Head of caudate nucleus (tissue), 42 donors: ENCODE data around the gene IRF7.

Experiments used
- DNase-seq, 42 donors: peaks; one replicate each; pipeline versions ENCODE4 v3.0.0 to v3.0.0-alpha.2; 2020 to 2021; ENCODE audit warnings: mixed read lengths in 7 of 42
- intact Hi-C: fragments of 100-400 bp; cut with DNase I; formaldehyde crosslinking; loops from one replicate; pipeline ENCODE4 v1.15.0; 2022

IRF7 gene

DNA sequence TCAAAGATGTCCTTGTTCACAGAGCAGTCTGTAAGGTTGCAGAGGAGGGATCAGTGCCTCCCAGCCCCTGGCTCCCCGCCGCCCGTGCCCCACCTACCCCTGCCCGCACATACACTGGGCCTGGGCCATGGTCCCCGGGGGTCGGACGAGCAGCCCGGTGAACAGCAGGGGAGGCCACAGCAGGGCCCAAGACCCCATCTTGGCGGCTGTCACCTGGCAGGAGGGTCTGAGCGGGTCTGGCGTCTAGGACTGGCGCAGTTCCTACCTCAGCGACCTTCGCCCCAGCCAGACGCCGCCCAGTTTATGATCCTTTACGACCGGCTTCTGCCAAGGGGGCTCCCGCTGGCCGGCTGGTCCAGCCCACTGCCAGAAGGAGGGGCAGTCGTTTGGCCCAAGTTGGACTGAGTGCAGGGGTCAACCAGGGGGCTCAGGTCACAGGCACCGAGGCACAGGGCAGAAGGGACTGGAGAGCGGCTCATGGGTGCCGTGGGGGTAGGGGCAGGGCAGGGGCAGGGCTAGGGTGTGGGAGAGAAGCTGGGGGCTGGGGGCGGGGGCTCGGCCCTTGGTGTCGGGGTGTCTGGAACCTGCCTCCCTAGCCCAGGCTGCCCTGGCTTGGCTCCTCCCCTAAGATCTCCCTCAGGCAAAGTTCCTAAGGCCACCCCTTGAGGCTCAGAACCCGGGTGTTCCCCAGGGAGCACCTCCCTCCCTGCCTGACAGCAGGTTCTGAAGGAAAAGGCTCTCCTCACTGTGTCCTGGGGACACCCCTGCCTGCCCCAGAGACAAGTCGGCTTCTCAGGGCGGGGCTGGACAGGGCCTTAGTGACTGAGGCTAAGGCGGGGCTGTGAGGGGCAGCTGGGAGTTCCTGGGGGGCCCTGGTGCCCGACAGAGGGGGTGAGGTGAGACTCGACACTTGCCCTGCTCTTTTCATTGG is 9.2 kb upstream of the IRF7 start, which contains the start of gene CDHR5:
CDHR5 (minus strand) TSS at position 251 of the 931 bp plus-strand sequence; CDS start at position 198, 53 bp downstream.
- intact Hi-C loops = no loop called here
- no peak for DNase-seq

DNA sequence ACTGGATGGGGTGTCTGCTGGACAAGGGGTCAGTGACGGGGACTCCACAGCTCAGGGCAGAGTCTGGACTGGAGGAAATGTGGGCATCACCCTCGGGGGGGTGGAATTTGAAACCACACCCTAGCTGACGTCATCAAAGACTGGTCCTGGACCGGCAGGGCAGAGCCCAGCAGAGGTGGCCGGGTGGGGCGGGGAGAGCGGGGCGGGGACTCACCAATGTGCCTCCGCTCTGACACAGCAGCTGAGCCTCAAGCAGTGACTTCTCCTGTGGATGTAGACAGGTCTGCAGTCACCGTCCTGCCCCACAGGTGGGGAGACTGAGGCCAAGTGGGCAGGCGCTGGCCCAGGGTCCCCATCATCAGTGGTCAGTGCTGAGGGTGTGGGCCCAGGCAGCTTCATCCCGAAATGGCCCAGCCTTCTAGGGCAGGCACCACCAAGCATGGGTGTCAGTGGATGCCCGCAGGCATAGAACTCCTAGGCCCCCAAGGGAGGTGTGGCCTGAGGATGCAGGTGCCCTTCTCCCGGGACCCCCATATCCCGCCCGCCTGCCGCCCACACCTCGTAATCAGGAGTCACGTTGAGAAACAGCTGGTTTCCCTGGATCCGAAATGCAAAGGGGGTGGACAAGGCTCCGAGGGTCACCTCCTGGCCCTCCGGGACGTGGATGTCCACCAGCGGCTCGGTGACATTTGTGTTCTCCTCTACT is 8.4 kb upstream of the IRF7 start:
- DNase-seq = no peak
- intact Hi-C loops = no loop called here

DNA sequence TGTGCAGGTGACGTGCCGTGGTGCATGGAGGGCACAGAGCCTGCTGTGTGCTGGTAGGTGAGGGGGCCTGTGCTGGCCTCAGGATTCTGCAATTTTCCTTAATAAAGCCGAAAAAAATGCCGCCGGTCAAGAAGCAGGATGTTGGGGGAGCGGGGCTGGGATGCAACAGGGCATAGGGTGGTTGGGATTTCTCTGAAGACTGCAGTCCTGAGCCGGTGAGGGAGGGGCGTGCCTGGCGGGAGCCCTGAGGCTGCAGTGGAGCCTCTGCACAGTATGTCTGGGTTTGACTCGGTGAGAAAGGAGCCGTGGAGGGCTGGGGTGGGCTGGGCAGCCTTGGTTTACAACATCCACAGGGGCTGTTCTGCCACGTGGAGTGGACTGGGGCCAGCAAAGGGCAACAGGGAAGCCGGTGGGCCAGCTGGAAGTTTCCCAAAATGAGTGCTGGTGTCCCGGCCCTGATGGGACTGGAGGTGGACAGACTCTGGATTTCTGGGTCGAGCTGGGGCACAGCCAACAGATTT is 7.7 kb upstream of the IRF7 start:
- intact Hi-C loops = no loop called here
- DNase-seq = no peak

DNA sequence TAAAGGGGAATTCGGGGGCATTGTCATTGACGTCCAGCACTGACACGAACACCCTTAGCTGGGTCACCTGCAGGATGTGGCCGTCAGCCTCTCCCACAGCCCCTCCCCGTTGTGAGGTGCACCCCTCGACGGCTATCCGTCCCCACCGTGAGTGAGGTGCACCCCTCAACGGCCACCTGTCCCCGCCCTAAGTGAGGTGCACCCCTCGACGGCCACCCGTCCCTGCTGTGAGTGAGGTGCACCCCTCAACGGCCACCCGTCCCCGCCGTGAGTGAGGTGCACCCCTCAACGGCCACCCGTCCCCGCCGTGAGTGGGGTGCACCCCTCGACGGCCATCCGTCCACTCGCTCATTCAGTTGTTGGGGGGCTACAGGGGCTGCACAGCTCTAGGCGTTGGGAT is 6.1 kb upstream of the IRF7 start:
- DNase-seq = no peak
- intact Hi-C loops = no loop called here

DNA sequence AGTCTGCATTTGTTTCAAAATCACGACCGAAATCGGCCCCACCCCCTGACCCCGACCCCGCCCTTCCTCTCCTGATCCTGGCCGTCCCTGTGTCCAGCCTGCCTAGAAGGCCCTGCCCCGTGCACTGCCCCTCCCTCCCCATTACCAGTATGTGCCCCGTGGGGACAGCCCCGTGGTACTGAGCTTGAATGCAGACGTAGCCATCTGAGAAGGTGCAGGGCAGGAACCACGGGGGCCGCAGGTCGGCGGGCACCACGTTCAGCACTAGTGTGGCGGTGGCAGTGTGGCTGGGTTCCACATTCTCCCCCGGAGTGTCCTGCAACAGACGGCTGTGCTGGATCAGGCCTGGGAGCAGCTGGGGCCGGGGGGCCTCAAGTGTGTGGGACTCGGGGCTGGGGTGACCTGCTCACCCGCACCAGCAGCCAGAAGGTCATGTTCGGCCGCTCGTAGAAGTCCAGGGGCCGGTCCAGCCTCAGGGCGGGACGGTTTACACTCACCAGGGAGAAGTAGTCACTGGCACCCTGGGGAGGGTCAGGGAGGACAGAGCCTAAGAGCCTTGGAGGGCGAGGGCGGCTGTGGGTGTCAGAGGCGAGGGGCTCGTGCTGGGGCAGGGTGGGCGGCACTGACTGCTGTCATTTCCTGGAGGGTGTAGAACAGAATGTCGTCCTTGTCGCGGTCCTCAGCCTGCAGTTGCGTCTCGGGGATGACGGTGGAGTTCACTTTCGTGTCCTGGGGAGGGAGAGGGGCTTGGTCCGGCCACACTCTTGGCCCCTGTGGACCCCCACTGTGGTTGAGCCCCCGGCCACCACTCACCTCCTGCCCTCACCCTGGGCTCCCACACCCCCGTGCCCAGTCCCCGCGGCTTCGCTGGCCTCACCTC is 5.4 kb upstream of the IRF7 start:
- intact Hi-C loops = no loop called here
- no peak for DNase-seq

DNA sequence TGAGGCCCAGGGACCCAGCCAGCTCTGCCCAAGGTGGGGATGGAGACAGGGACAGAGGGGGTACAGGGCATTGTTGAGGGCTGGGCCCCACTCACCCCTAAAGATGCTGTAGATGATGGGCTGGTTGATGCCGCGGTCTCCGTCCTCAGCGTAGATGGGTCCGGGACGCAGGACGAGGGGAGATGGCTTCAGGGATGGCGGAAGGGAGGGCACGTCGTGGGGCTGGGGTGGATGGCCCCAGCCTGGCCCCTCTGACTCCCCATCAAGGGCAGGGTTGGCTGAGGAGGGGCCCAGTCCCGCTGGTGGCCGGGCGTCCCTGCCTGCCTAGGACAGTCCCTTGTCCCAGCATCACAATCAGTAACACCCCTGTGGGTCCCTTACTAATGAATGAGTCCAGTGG is 4.5 kb upstream of the IRF7 start:
- no peak for DNase-seq
- intact Hi-C loops = no loop called here

DNA sequence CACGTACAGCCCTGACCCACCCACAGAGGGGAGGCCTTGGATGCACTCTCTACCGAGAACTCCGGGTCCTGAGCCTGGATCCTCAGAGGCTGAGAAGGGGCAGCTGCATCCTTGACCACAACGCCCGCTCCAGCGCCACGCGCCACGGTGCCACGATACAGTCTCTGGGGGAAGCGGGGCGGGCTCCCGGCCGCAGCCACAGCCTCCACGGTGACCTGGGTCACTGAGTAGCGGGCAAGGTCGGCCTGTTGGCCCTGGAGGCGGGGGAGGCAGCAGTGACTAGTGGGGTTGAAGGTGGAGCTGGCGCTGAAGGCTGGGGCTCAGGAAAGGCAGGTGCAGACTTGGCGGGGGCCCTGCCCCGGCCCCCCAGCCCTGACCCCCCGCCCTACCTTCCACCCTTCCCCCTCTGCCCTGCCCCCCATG is 3.9 kb upstream of the IRF7 start:
- intact Hi-C loops = no loop called here
- no peak for DNase-seq

DNA sequence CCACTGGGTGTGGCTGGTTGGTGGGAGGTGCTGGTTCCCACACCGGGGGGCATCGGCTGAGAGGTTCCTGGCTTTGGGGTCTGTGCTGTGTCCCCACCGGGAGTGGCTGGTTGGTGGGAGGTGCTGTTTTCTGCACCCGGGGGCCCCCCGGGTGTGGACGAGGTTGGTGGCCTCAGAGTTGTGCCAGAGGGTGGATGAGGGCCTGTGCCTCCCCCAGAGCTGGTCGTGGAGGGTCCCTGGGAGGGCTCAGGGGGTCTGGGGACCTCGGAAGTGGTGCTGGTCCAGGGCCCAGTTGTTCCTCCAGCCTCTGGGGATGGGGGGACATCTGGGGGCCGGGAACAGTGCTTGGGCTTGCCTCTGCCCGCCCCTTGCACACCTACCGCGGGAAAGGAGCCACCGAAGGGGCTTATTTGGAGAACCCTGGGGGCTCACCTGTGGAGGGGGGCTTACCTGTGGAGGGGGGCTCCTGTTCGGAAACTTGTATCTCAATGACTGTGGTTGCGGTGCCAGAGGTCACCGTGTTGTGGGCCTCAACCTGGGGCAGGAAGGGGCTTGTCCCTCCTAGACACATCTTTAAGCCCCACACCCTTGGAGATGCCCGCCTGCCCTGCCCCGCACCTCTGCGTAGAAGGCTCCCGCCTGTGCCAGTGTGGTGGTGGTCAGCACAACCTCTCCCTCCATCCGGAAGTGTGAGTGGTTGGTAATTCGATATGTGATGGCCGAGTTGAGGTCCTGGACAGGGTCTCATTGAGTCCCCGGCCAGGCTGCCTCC is 3.3 kb upstream of the IRF7 start:
- DNase-seq = no peak
- intact Hi-C loops = no loop called here

DNA sequence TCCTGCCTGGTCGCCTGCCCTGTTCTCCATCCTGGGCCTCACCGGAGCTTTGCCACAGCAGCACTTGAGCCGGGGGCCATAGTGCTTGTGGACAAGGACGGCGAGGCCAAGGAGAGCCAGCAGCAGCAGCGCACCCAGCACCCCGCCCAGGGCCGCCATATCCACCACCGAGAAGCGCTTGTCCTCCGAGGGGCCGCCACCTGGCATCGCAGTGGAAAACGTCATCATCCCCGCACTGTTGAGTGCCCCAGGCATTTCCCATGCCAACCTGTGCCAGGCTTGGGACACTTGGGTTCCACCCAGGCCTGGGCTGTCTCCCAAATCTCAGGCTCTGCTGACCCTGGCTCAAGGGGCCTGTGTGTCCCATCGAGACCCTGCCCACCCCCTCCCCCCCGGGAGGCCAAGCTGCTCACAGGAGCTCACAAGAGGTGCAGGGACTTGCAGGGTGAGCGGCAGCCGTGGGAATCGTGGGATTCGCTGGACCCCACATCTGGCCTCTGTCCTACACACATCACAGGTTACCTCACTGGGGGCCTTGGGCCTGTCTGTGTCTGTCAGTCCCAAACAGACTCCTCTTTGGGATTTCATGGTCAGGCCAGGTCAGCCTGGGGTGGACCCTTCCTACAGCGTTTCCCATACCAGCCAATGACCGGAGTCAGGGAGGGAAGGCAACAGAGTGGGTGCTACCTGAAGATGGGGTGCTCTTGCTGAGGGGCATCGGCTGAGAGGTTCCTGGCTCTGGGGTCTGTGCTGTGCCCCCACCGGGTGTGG is 2.3 kb upstream of the IRF7 start:
- no peak for DNase-seq
- intact Hi-C loops = no loop called here

DNA sequence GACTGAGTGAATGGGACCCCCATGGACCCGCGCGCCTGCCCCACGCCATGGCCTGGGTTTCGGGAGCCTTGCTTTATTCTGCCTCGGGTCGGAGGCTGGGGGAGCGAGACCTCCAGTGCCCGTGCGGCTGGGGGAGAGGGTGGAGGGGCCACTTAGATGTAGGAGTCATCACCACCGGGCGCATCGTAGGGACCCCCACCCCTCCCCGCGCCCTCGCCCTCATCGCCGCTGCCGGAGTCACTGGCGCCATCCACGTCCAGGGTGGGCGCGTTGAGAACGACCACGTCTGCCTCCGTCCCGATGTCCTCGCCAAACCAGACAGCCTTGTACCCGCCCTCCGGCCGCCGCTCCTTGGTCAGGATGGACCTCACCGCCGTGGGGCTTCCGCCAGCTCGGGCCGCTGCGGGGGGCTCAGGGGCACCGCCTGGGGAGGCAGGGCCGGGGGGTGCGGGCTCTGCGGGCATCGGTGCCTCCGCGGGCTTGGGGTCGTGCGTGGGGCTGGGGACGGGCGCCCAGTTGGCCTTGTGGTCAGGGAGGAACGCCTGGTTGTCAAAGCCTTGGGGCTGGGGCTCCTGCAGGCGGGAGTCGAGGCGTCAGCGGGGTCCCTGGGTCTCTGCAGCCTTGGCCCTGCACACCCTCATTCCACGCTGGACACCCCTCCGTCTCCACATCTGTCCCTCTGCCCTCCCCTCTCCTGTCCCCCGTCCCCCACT is 1.6 kb upstream of the IRF7 start:
- DNase-seq = no peak
- intact Hi-C loops = no loop called here

DNA sequence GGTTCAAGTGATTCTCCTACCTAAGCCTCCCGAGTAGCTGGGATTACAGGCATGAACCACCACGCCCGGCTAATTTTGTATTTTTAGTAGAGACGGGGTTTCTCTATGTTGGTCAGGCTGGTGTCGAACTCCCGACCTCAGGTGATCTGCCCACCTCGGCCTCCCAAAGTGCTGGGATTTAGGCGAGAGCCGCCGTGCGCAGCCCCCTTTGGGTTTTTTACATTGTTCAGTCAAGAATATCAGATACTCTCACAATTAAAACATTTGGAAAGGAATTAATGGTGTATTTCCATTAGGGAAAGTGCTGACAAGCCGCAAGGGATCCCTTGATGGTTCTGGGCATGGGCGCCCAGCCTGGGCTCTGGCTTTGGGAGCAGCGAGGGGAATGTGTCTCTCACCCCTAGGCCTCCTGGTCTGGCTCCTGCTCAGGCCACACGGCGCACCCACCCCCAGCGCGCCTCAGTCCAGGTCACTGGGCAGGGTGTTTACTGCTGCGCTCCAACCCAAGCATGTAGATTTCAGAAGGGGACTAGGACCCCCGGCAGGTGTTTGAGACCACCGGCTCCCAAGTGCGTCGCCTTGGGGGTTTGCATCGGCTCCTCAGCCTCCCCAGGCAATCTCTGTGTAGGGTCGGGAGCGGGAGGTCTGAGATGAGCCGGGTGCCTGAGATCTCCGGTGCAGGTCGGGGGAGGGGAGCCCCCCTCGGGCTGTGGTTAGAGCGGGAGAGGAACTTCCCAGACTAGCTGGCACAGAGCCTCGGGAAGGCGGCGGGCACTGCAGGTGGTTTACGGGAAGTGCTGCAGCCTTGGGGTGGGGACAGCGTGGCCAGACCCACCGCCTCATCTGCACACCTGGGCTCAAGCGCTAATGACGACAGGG is 809 bp upstream of the IRF7 start:
- DNase-seq = peak in 5 of 42 donors; percentile 25 to 41 (median 33)
- intact Hi-C loops = no loop called here

DNA sequence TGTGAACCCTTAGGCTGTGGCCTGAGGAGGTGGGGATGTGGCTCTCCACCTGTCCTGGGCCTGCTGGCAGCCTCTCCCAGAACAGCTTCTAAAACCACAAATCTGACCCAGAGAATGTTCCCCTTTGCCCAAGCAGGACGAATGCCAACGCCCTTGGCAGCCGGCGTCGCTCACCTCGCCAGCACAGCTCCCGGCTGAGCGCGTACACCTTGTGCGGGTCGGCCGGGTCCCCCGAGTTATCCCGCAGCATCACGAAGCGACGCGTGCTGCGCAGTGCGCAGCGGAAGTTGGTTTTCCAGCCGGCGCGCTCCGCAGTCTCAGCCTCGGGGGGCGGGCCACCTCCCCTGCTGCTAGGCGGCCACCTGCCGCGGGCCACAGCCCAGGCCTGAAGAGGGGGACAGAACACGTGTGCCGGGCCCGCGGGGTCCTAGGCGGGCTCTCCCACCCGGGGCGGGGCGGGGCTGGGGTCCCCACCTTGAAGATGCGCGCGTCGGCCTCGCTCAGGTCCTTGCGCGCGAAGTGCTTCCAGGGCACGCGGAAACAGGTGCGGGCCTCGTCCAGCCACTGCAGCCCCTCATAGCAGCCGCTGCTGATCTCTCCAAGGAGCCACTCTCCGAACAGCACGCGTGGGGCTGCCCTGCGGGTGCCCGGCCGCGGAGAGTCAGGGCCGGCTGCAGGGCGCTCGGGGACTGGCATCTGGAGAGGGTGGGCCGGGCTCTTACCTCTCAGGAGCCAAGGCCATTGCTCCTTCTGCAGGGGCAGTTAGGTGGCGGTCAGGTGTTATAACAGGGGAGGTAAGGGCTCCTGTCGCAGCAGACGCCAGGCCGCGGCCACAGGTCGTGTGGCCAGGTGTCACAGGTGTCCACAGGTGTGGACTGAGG is 887 bp downstream of the IRF7 start:
- intact Hi-C loops = no loop called here
- DNase-seq = peak in 2 of 42 donors; percentile 33 to 38

DNA sequence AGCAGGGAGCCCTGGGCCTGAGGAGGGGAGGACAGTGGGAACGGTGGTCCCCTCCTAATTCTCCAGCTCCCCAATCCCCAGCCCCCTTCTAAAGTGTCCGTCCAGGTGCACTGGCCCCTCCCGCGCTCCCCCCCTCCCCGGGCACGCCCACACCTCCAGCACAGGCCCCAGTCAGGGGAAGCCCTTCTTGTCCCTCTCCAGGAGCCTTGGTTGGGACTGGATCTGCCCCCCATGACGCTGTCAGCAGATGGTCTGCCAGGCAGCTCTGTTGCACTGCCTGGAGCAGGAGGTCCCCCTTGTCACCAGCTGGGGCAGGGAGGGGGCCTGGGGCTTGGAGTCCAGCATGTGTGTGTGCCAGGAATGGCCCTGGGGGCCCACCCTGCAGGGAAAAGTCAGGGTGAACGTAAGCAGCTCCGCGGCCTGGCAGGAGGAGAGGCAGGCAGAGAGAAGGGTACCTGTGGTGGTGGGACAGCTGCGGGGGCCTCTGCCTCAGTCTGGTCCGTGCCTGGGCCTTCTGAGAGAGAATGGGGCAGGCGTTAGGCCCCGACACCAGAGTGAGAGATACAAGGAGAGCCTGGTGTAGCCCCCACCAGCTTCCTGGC is 1.6 kb downstream of the IRF7 start:
- no peak for DNase-seq
- intact Hi-C loops = no loop called here

DNA sequence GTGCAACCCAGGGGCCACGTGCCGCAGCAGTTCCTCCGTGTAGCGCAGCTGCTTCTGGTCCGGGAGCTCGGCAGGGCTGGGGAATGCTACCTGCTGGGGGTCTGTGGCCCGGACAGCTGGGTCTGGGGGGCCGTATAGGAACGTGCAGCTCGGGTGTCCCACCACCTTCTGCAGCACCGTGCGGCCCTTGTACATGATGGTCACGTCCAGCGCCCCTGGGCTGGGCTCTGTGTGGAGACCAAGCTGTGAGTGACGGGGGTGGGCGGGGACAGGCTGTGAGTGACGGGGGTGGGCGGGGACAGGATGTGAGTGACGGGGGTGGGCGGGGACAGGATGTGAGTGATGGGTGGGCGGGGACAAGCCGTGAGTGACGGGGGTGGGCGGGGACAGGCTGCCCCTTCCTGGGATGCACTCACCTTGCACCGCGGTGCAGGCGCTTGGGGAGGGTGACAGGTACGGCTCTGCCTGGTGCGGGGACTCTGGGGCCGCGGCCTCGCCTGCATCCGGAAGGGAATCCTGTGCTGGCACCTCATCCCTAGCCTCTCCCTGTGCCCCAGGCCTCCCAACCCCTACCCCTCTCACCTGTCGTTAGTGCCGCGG is 2.3 kb downstream of the IRF7 start:
- intact Hi-C loops = no loop called here

More for the DNA sequence above, 2.3 kb downstream of the IRF7 start:
- DNase-seq = peak in 31 of 42 donors; percentile 9 to 84 (median 54)
